Mesenteric fat pad (tissue), 1 donor: ENCODE measurements around the gene DSCAM. TPM values are rescaled to one million over a fixed set of nuclear protein-coding genes. Genes with fewer than 3 reads are reported as not detected.
"Not testable (repeated sequence)": the region's sequence is repeated elsewhere in the genome, so short reads cannot be mapped to it uniquely, and the experiment has no call there.

Experiments used
- DNase-seq: peaks from one replicate; pipeline ENCODE4 v3.0.0-alpha.2; 2020; ENCODE audit warnings: low spot score
- total RNA-seq: library from RNA; stranded (reverse); fragmentation: NEBNext Ultra II Directional; extraction: Animal tissue kit (Norgen Biotek cat#: 25700); gene quantifications from one replicate; pipeline ENCODE4 v1.2.1, GENCODE V29; 2021
- donor health status: DM: yes; HTN: yes; CAD: no.

Gene DSCAM
- total RNA-seq, 1 donor from 2014 or later: not detected

DNA sequence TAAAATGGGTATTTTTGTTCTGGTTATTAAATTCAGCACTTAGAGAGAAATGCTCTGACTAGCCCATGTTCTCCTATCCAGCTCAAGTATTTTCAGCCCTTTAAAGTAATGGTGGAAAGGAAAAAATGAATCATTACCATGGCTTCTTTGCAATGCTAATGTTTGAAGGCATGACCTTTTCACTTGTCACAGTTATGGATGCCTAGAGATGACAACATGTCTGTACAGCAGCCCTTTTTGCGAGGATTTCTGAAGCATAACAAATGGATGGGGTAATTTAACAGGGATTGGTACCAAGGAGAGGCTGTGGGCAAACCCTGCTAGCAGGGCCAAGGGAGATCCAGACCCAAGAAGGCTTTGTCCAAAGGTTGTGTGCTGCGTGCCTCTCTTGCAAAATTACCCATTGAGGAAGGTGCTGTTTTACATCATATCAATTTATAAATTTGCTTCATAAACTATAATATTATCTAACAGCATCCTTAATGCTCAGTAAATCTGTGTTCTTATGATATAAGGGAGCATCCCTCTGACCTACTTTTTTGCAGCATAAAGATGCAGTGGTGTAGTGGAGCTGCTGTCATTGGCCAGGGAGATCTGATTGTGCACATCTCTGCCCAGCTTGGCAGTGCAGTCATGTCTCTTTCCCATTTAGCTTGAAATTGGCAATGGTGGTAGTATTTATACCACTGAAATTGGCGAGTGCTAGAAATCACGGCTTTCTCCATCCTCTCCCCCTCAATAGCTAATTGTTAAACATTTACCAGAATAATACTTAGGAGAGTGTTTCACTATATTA lies 652.6 kb downstream of the DSCAM start:
- DNase-seq: no peak

DNA sequence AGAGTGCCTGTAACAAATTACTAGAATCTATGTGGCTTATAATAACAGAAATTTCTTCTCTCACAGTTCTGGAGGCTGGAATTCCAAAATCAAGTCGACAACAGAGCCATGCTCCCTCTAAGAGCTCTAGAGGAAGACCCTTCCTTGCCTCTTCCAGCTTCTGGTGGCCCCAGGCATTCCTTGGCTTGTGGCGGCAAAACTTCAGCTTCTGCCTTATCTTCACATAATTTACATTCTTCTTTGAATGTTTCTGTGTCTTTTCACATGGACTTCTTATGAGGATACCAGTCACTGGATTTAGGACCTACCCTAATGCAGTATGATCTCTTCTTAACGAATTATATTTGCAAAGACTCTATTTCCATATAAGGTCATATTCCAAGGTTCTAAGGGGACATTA lies 655.3 kb downstream of the DSCAM start:
- no peak for DNase-seq

DNA sequence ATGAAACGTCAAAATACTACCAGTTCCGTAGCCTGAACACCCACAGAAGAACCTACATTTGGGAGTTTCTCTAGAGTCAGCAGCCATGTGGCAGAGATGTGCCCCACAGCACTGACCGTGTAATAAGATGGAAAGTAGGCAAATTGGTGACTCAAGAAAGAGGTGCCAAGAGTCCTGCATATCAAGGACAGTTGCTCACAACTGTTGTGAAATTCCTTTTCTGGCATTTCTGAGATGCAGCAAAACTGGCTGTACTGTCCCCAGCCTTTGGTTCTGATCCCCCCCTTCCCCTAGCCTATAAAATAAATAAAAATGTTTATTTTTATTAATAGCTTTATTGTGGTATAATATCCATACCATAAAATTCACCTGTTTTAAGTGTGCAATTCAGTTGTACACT lies 655.8 kb downstream of the DSCAM start:
- DNase-seq: no peak

- no peak for DNase-seq
Observed at GRCh38 chr21:40187946-40188654, 658.9 kb downstream of the DSCAM start.

GRCh38 chr21:40187244-40187643 lies 659.7 kb downstream of the DSCAM start:
- DNase-seq: no peak

GRCh38 chr21:40186045-40186444 lies 660.9 kb downstream of the DSCAM start:
- no peak for DNase-seq

- no peak for DNase-seq
Observed at GRCh38 chr21:40185208-40185607, 661.8 kb downstream of the DSCAM start.

- DNase-seq: not testable (repeated sequence)
Observed at GRCh38 chr21:40182491-40182890, 664.5 kb downstream of the DSCAM start.

DNA sequence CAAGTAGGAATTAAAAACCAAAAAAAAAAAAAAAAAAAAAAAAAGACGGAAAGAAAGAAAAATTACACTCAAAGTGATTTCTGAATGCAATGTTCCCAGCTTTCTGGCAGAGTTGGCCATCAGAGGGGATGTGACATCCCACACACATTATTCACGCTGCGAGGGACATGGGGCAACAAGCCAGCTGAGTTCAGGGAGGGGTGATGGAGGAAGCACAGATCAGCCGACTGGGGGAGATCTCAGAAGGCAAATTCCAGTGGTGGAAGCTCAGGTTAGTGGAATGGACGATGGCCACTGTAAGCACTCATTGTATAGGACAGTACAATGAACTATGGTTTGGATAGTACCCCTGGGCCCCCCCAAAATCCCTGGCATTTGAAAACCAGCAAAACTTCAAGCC lies 667.8 kb downstream of the DSCAM start:
- no peak for DNase-seq

DNA sequence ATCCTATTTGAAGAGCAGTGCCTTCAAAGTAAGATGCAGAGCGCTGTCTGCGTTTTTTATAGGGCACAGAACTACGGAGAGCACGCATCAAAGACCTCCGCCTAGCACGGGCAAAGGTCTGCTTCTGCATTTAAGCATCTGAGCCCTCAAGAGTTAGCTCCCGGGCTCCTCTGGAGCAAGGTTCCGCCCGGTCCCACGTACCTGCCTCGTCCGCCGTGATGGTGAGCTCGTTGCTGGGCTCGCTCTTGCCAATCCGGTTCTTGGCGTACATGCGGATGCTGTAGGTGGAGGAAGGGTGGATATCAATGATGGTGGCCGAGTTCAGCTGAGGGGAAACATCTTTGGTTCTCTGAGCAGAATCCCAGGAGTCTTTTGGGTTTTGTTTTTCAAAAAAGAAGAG lies 668.2 kb downstream of the DSCAM start:
- DNase-seq: no peak

DNA sequence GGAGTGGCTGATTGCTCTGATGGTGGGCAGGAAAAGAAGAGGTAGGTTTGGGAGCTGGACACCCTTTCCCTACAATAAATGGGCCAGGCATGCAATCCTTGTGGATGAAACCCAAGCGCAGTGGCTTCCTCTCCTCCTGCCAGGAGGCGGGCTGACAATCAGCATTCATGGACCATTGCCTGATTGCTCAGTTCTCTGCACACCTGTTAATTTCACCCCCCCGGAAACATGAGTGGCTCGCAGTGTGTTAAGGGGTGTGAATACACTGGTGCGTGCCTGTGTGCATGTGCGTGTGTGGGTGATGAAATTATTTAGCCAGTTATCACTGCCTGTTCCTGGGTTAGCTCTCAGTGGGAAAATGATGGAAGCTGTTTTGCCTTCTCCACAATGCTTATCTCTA lies 669.0 kb downstream of the DSCAM start:
- no peak for DNase-seq

- DNase-seq: no peak
Observed at GRCh38 chr21:40176724-40177123, 670.2 kb downstream of the DSCAM start.

DNA sequence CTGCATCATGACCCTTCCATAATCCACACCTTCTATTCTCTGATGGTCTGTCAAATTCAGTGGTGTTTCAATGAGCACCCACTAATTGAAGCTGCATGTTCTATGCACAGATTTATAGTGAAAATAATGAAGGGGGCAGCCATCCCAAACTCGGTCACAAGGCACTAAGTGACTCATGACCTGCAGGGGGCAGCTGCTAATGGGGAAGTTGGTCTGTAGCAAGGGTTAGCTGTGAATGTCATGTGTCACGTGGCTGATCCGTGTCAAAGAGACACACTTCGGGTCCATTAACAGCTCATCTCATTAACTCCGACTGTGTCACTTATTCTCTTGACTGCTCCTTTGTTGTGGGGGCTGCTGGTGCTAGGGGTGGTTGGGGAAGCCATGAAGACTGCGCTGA lies 673.1 kb downstream of the DSCAM start:
- no peak for DNase-seq

DNA sequence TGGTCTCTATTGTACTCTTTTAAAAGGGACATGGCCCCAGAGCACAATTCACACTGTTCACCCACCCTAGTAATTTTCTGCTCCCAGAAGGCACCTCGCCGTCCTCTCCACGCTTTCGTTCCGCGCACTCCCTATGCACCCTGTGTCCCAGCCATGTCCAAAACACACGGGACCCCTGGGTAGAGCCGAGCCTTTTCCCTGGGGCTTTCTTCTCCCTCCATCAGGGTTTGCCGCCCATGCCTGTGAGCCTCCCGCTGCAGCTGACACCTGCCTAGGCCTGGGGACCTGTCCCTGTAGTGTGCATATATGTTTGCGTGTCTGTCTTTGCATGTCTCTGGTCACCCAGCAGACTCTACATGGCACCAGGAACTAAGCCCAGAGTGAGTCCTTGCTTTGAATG lies 677.0 kb downstream of the DSCAM start:
- DNase-seq: no peak

GRCh38 chr21:40166291-40166843 lies 680.6 kb downstream of the DSCAM start:
- no peak for DNase-seq

GRCh38 chr21:40165773-40166070 lies 681.2 kb downstream of the DSCAM start:
- no peak for DNase-seq

- DNase-seq: no peak
Observed at GRCh38 chr21:40164905-40165772, 681.8 kb downstream of the DSCAM start.

DNA sequence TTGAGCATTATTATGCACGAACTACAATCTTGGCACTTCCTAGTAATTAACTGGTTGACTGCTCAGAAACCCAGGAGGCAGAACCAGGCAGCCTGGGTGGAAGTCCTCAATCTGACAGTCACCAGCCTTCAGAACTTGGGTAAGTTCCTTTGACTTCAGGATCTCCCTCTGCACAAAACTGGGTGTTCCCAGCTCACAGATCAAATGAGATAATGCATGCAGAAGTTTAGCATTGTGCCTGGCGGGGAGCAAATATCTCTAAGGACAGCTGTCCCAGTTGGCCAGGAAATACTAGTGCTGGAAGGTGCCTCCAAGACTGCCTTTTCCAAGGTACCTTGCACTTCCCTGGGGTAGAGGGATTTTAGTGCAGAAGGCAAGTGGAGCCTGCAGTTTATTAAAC lies 684.9 kb downstream of the DSCAM start:
- no peak for DNase-seq

DNA sequence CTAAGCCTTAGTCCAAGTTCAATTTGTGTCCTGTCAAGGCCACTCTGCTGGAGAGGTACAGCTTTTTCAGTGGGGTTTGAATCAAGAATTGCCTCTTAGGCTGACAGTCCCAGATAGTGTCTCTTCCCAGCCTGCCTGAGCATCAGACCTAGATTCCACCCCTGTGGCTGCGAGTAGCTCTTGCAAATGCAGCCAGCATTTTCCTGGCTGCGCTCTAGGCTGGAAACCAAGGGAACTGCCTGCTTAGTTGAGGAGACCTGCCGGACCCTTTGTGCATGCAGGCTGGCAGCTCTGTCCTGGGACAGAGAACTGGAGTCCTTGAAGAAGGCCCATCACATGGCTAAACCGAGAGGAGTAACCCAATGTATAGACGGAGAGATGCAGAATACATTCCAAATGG lies 686.0 kb downstream of the DSCAM start:
- no peak for DNase-seq

DNA sequence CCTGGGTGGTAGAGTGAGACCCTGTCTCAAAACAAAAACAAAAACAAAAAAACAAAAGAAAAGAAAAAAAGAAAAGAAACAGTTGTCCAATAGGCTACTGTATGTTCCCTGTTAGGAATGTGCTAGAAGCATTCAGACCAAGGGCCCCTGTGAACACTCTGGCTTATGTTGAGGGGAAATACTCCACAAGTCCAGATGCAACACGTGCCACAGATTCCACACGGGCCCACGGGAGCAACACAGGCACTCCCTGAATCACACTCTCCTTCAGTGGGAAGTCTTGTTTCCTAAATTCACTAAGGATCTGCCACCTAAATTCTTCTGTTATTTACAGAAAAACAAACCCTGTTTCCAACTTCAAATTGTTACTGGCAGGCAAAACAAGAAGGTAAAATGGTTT lies 688.6 kb downstream of the DSCAM start:
- no peak for DNase-seq

GRCh38 chr21:40155563-40155962 lies 691.4 kb downstream of the DSCAM start:
- no peak for DNase-seq

DNA sequence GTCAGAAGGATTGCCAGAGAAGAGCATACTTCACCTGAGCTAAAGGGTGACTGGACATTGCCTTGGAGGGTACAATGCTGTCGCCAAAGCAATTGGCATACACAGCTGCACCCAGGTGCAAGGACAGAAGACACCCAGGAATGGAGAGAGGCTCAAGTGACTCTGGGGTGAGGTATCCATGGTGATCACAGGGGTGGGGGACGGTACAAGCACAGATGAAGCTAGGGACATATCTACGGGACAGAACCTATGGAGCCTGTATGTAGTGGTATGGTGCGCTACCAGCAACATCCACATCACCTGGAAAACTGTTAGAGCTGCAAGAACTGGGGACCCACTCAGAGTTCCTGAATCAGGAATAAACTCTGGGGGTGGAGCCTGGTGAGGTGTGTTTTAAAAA lies 693.6 kb downstream of the DSCAM start:
- DNase-seq: no peak
